ENCODE measurements around the gene FAM171A2. TPM values are rescaled to one million over a fixed set of nuclear protein-coding genes. Genes with fewer than 3 reads are reported as not detected.

FAM171A2 gene
- total and polyA plus RNA-seq, 2 donors, result 0.84 to 5.7 TPM

DNA sequence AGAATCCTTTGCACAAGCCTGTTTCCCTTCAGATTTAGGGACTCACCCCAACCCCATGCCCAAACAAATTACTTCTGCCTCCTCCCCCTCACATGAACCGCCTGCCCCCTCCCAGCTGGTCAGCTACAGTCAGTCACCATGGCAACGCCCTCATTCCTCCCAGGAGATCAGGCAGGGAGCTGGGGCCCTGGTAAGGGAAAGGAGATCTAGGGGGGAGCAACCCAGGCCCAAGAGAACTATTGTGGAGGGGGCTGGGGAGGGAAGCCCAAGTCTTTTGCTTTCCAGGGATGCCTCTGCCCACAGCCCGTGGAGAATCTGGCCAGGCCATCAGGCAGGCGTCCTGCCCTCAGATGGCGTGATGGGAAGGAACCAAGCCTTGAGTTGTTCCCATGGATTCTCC lies 2.8 kb downstream of the FAM171A2 start:
- H3K4me1 ChIP-seq (ENCODE audit: insufficient read depth), result no peaks in the 10 kb centered on the region
- no peaks in the 10 kb centered on the region for H3K36me3 ChIP-seq (ENCODE audit: insufficient read depth)
- H3K27ac ChIP-seq (ENCODE audit: low read depth), result no peak overlapping the region
- no peak overlapping the region for H3K4me3 ChIP-seq (ENCODE audit: low read depth, low read length)
- 38% methylated on average over 5 of the region's 5 CpGs for WGBS
- no peak for DNase-seq (ENCODE audit: extremely low spot score)

DNA sequence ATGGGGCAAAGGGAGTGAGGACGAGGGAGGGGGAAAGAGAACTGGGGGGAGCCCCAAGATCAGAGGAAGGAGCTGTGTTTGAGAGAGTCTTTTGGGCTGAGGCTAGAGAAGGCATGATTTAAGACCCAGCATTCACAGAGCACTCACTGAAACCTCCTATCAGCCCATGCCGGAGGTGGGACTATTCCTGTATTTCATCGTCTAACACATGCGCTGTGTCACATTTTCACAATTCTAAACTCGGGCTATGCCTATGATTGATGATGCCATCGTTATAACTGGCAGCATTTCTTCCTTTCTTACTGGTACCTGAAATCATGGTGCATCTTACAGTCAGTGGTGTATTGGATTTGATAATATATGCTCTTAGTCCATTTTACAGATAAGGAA lies 3.5 kb downstream of the FAM171A2 start:
- no peak overlapping the region for H3K4me3 ChIP-seq (ENCODE audit: low read depth, low read length)
- WGBS, result 55% methylated on average over 6 of the region's 6 CpGs
- no peaks in the 10 kb centered on the region for H3K36me3 ChIP-seq (ENCODE audit: insufficient read depth)
- no peak for DNase-seq (ENCODE audit: extremely low spot score)
- H3K27ac ChIP-seq (ENCODE audit: low read depth), result no peak overlapping the region
- H3K4me1 ChIP-seq (ENCODE audit: insufficient read depth), result no peaks in the 10 kb centered on the region

DNA sequence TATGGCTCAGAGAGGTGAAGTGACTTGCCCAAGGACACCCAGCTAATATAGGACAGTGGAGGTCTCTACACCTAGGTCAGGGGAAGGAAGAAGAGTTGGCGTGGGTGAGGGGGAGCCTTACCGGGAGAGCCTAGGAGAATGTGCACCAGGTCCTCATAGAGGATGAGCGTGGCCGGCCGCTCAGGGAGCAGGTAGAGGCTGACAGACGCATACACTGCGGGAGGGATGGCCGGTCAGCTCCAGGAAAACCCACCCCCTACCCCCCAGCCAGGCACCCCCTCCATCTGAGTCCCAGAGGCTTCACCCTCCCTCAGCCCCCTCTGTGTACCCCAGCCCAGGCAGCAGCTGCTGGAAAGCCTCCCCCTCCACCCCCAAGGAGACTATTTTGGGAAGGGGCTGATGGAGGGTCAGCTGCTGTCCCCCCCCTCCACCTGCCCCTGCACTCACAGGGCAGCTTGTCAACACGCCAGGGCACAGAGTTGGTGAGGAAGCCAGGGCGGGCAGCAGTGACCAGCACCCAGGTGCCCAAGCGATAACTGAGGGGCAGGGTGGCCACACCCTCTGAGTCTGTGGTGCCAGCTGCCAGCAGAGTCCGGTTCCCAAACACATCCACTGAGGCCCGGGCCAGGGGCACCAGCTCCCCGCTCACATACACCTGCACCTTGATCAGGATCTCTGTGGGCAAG lies 4.1 kb downstream of the FAM171A2 start:
- H3K4me1 ChIP-seq (ENCODE audit: insufficient read depth), result no peaks in the 10 kb centered on the region

DNA sequence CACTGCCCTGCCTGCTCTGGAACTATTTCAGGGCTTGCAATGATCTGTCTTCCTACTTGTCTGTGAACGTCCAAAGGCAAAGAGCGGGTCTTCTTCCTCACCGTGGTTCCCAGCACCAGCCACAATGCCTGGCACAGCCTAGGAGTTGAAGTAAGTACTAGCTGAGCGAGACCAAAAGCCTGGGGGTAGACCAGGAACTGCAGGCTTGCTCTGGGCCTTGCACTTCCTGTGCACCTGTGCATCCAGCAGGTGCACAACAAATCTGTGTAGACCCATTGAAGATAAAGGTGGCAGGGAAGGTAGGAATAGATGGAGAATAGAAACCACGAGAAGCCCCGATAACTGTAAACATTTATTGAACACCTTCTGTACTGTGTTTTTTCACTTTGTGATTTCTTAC lies 4.6 kb downstream of the FAM171A2 start:
- WGBS, result 80% methylated on average over 6 of the region's 6 CpGs
- DNase-seq (ENCODE audit: extremely low spot score), result no peak
- H3K36me3 ChIP-seq (ENCODE audit: insufficient read depth), result no peaks in the 10 kb centered on the region

More for the DNA sequence above, 4.1 kb downstream of the FAM171A2 start:
- H3K36me3 ChIP-seq (ENCODE audit: insufficient read depth), result no peaks in the 10 kb centered on the region
- WGBS, result 87% methylated on average over 14 of the region's 14 CpGs
- H3K27ac ChIP-seq (ENCODE audit: low read depth), result no peak overlapping the region
- H3K4me3 ChIP-seq (ENCODE audit: low read depth, low read length), result no peak overlapping the region
- no peak for DNase-seq (ENCODE audit: extremely low spot score)

DNA sequence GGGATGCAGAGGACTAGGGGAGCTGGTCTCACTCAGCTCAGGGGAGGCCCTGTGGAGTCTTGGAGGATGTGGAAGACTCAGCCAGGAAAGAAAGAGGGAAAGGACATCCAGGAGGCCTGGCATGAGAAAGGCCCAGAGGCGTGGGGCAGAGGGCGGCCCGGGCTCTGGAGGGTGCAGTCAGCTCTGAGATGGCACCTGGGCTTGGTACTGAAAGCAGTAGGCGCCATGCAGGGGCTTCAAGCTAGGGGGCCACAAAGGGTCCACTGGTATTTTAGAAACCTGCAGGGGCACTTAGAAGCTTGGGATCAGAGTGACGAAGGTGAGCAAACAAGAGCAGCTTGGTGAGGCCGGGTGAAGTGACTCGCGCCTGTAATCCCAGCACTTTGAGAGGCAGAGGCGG lies 5.6 kb downstream of the FAM171A2 start:
- 90% methylated on average over 9 of the region's 9 CpGs for WGBS
- H3K36me3 ChIP-seq (ENCODE audit: insufficient read depth), result no peaks in the 10 kb centered on the region
- H3K27ac ChIP-seq (ENCODE audit: low read depth), result no peak overlapping the region
- H3K4me1 ChIP-seq (ENCODE audit: insufficient read depth), result no peaks in the 10 kb centered on the region
- no peak for DNase-seq (ENCODE audit: extremely low spot score)
- H3K4me3 ChIP-seq (ENCODE audit: low read depth, low read length), result no peak overlapping the region

More for the DNA sequence above, 4.6 kb downstream of the FAM171A2 start:
- Histone ChIP-seq H3K4me3 (ENCODE audit: low read depth, low read length) (no peak overlapping the region), H3K4me1 (ENCODE audit: insufficient read depth) (no peaks in the 10 kb centered on the region), H3K27ac (ENCODE audit: low read depth) (no peak overlapping the region)

DNA sequence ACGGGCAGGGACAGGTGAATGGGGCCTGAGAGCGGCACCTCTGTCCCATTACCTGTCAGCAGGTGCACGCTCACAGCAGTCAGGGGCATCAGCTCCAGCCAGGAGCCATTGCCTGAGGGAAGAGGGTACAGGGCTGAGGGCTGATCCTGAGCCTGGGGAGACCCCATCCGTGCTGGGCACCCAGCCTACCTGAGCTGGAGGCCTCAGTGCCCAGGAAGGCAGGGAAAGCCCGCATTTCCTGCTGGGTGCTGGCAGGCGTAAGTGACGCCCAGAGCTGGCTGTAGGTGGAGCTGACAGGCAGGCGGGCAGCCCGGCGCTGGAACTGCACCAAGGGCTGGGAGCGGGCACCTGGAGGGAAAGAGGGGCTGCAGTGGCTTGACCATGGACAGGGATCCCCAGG lies 7.4 kb downstream of the FAM171A2 start:
- H3K4me1 ChIP-seq (ENCODE audit: insufficient read depth), result no peaks in the 10 kb centered on the region
- no peak overlapping the region for H3K4me3 ChIP-seq (ENCODE audit: low read depth, low read length)
- WGBS, result 92% methylated on average over 11 of the region's 11 CpGs
- no peak for DNase-seq (ENCODE audit: extremely low spot score)
- peaks cover 2% of the 10 kb centered on the region for H3K36me3 ChIP-seq (ENCODE audit: insufficient read depth)
- H3K27ac ChIP-seq (ENCODE audit: low read depth), result no peak overlapping the region

DNA sequence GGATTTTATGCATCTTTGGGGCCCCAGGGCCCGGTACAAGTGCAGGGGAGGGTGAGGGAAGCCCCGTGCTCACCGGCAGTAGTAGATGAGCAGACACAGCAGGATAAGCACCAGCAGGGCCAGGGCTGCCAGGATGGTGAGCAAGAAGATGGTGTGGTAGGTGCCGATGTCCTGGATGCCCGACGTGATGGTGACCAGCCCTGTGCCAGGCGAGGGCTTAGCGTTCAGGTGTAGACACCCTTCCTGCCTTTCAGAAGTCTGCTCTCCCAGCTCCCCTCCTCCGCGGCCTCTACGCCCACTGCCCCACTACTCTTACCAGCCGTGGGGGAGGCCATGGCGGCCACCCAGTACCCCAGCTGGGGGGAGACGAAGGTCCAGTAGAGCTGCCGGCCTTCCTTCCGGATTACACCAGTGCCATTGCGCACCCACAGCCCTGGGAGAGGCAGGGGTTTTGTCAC lies 8.0 kb downstream of the FAM171A2 start:
- no peaks in the 10 kb centered on the region for H3K4me1 ChIP-seq (ENCODE audit: insufficient read depth)
- 86% methylated on average over 17 of the region's 17 CpGs for WGBS
- peaks cover 2% of the 10 kb centered on the region for H3K36me3 ChIP-seq (ENCODE audit: insufficient read depth)
- no peak overlapping the region for H3K27ac ChIP-seq (ENCODE audit: low read depth)
- no peak overlapping the region for H3K4me3 ChIP-seq (ENCODE audit: low read depth, low read length)
- no peak for DNase-seq (ENCODE audit: extremely low spot score)

DNA sequence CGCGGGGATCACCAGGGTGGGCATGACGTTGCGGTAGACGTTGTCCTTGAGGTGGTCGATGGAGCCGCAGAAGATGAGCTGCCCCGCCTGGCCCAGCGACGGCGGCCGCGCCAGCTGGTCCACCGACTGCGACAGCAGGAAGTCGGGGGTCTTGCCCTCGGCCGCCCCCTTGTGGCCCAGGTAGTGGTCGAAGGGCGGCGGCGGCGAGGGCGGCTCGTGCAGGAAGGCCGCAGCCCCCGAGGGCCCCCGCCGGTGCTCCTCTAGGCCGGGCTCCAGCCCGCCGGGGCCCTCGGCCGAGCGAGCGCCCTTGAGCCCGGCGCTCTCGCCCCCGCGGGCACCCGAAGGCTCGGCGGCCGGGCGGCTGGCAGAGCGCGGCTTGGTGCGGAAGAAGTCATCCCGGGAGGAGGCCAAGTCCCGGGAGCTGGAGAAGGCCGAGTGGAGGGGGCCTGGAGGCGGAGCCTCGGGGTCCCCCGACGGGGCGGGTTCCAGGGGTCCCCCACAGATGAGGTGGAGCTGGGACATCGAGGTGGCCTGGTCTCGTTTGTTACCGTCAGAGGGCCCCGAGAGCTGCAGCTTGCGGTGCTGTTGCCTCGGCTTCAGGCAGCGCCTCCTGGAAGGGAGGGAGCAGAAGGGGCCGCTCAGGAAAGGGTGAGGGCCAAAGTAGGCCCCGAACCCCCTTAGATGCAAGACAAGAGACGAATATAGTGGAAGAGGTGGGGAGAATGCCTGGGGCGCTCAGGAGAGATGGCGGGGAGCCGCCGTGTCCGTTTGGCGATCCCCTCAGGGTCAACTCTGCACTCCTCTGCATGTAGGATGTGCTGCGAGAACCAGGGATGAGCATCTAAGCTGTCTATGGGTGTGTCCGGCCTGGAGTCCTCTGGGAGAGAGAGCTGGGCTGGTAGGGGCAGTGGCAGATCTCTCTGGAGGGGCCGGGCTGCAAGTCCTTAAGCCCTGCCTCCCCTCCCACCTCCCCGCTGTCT lies 8.8 kb downstream of the FAM171A2 start:
- Histone ChIP-seq H3K4me3 (ENCODE audit: low read depth, low read length) (peak overlapping the region; percentile 40), H3K4me1 (ENCODE audit: insufficient read depth) (no peaks in the 10 kb centered on the region), H3K36me3 (ENCODE audit: insufficient read depth) (peaks cover 2% of the 10 kb centered on the region), H3K27ac (ENCODE audit: low read depth) (no peak overlapping the region)
- DNase-seq (ENCODE audit: extremely low spot score), result no peak
- WGBS, result 53% methylated on average over 77 of the region's 77 CpGs

DNA sequence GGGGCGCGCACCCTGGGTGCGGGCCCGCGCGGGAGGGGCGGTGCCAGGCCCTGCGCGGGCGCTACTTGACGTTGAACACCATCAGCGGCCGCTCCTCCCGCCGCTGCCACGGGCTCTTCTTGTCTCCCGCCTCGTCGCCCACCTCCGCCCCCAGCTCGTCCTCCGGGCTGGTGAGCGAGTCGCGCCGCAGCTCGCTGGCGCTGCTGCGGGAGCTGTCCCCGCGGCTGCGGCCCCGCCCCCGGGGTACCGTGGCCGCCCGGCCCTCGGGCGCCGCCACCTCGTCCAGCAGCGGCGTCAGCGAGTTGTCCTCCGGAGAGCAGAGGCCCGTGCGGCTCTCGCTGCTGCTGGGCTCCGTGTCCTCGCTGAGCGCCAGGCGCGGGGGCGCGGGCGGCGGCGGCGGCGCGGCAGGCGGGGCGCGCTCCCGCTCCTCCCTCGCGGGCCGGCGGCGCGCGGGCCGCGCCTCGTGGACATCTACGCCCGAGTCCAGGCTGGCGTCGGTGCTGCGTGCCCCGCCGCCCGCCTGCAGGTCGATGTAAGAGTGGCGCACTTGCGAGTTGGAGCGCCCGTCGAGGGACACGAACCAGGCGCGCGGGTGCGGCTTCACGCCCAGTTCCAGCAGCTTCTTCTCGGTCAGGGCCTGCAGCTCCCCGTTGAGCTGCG lies 9.9 kb downstream of the FAM171A2 start:
- H3K4me1 ChIP-seq (ENCODE audit: insufficient read depth), result no peaks in the 10 kb centered on the region
- 40% methylated on average over 98 of the region's 98 CpGs for WGBS
- H3K4me3 ChIP-seq (ENCODE audit: low read depth, low read length), result peak overlapping the region; percentile 40
- H3K27ac ChIP-seq (ENCODE audit: low read depth), result no peak overlapping the region
- no peak for DNase-seq (ENCODE audit: extremely low spot score)
- H3K36me3 ChIP-seq (ENCODE audit: insufficient read depth), result peaks cover 2% of the 10 kb centered on the region

DNA sequence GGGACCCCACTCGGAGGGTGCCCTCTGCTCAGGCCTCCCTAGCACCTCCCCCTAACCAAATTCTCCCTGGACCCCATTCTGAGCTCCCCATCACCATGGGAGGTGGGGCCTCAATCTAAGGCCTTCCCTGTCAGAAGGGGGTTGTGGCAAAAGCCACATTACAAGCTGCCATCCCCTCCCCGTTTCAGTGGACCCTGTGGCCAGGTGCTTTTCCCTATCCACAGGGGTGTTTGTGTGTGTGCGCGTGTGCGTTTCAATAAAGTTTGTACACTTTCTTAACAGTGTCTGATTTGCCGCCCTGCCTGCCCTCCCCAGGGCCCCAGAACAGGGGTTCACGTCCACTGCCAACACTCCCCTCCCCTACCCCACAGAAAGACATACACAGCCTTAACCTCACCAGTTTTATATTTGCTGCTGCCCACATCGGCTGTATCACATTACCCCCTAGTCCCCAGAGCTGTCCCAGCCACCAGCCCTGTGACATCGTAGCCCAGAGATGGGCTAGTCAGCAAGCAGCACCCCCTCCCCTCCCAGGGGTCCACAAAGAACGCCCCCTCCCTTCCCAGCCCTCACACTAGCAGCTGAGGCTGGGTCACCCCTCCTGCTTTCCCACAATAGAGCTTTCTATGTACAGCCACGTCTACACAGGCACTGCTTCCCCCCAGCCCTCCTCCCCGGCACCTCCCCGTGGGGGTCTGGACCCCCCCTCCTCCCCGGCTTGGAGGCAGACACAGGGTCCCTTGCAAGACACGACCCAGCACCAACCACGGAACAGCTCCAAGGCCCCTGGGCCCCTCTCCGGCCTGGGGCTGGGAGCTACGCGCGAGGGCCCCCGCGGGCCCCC lies 10.6 kb downstream of the FAM171A2 start:
- peaks cover 2% of the 10 kb centered on the region for H3K36me3 ChIP-seq (ENCODE audit: insufficient read depth)
- 54% methylated on average over 22 of the region's 22 CpGs for WGBS
- H3K4me3 ChIP-seq (ENCODE audit: low read depth, low read length), result peak overlapping the region; percentile 40
- no peak overlapping the region for H3K27ac ChIP-seq (ENCODE audit: low read depth)
- no peak for DNase-seq (ENCODE audit: extremely low spot score)
- H3K4me1 ChIP-seq (ENCODE audit: insufficient read depth), result no peaks in the 10 kb centered on the region

DNA sequence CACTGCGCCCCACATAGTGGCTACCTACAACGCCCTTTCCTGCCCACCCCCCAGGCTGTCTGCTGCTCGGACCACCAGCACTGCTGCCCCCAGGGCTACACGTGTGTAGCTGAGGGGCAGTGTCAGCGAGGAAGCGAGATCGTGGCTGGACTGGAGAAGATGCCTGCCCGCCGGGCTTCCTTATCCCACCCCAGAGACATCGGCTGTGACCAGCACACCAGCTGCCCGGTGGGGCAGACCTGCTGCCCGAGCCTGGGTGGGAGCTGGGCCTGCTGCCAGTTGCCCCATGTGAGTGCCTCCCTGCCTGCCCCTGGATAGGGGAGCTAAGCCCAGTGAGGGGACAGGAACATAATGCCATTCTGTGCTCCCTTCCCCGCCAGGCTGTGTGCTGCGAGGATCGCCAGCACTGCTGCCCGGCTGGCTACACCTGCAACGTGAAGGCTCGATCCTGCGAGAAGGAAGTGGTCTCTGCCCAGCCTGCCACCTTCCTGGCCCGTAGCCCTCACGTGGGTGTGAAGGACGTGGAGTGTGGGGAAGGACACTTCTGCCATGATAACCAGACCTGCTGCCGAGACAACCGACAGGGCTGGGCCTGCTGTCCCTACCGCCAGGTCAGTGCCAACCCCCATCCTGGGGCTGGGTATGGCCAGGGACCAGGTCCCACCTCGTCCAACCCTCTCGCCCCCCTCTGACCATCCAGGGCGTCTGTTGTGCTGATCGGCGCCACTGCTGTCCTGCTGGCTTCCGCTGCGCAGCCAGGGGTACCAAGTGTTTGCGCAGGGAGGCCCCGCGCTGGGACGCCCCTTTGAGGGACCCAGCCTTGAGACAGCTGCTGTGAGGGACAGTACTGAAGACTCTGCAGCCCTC lies 11.5 kb downstream of the FAM171A2 start:
- Histone ChIP-seq H3K4me3 (ENCODE audit: low read depth, low read length) (no peak overlapping the region), H3K4me1 (ENCODE audit: insufficient read depth) (no peaks in the 10 kb centered on the region), H3K27ac (ENCODE audit: low read depth) (no peak overlapping the region), H3K36me3 (ENCODE audit: insufficient read depth) (peaks cover 2% of the 10 kb centered on the region)
- no peak for DNase-seq (ENCODE audit: extremely low spot score)
- WGBS, result 83% methylated on average over 36 of the region's 36 CpGs

DNA sequence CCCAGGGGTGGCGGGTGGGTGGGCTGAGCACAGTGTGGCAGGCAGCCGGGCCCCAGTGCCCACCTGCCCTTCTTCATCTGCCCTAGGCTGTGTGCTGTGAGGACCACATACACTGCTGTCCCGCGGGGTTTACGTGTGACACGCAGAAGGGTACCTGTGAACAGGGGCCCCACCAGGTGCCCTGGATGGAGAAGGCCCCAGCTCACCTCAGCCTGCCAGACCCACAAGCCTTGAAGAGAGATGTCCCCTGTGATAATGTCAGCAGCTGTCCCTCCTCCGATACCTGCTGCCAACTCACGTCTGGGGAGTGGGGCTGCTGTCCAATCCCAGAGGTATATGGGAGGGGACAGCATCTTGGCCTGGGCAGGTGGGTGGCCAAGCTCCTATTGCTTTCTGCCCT lies 12.2 kb downstream of the FAM171A2 start:
- 88% methylated on average over 8 of the region's 8 CpGs for WGBS
- DNase-seq (ENCODE audit: extremely low spot score), result no peak
- Histone ChIP-seq H3K36me3 (ENCODE audit: insufficient read depth) (peaks cover 2% of the 10 kb centered on the region), H3K27ac (ENCODE audit: low read depth) (no peak overlapping the region), H3K4me3 (ENCODE audit: low read depth, low read length) (no peak overlapping the region), H3K4me1 (ENCODE audit: insufficient read depth) (no peaks in the 10 kb centered on the region)

Data from urinary bladder (tissue), 4 donors.